IPS-18c (cell line): Measurements from ENCODE around the gene CYS1.
"Not testable (repeated sequence)": the region's sequence is repeated elsewhere in the genome, so short reads cannot be mapped to it uniquely, and the experiment has no call there.

Experiments used
- H3K4me3 ChIP-seq: 2 replicates; pipeline ENCODE4 v1.7.0; 2013; ENCODE audit warnings: low read depth, mild to moderate bottlenecking, low read length, moderate library complexity; ENCODE audit not compliant: insufficient read depth
- H3K9me3 ChIP-seq: one replicate; pipeline ENCODE4 v1.6.1; 2013; ENCODE audit warnings: mild to moderate bottlenecking, low read length, moderate library complexity; ENCODE audit not compliant: control insufficient read depth, insufficient read depth

Gene CYS1, protein sequence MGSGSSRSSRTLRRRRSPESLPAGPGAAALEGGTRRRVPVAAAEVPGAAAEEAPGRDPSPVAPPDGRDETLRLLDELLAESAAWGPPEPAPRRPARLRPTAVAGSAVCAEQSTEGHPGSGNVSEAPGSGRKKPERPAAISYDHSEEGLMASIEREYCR

DNA sequence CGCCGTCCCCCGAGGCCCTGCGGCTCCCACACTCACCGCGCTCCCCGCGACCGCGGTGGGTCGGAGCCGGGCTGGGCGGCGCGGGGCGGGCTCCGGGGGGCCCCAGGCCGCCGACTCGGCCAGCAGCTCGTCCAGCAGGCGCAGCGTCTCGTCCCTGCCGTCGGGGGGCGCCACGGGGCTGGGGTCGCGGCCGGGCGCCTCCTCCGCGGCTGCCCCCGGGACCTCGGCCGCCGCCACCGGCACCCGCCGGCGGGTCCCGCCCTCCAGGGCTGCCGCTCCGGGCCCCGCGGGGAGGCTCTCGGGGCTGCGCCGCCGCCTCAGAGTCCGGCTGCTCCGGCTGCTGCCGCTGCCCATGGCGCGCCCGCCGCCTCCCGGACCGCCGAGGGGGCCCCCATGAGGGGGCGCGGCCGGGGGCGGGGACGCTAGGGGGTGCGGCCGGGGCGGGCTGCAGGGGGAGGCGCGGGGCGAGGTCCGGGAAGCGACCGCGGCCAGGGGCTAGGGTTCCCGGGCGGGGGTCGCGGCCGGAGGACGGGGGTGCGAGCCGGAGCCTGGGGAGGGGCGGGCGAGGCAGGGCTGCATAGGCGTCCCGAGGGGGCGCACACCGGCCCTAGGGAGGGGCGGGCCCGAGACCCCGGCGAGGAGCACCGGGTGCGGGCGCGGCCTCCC, at the start of gene CYS1:
CYS1 (minus strand) TSS at position 542 of the 666 bp plus-strand sequence; CDS start at position 354, 188 bp downstream.
- Histone ChIP-seq H3K4me3 (peak within 1 kb of the TSS; percentile 55), H3K9me3 (no peaks in the 10 kb centered on the region)

DNA sequence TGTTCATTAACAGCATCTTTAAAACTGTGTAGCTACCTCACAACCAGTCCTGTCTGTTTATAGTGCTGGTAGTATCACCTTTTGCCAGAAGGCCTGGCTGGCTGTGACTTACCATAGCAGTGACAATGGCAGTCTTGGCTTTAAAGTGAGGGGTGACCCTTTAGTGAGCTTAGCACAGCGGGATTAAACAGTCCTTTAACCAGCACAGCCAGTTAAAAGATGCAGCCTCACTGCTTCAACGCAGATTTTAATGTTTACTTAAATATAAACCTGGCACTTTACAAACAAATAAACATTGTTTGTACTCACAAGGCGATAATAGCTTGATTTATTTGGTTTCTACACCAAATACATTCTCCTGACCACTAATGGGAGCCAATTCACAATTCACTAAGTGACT, 49.3 kb upstream of the CYS1 start:
- Histone ChIP-seq H3K9me3 (peaks cover 3% of the 10 kb centered on the region), H3K4me3 (no peak overlapping the region)

DNA sequence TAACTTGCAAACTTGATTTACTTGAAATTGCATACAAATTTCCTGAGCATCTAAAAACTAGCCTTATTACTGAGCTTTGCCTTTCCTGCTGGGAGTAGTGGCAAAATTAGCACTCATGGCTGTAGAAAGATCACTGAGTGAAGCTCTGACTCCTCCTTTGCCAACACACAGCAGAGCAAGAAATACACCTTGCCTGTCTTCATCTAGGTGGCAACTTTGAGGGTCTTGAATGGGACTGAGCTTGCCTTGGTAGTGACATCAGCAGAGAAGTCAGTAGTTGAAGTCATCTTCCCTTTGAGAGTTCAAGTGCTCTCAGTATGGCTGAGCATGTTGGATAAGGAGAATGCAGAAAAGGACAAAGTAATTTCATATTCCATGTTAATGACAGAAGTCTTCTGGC, 48.2 kb upstream of the CYS1 start:
- Histone ChIP-seq H3K4me3 (no peak overlapping the region), H3K9me3 (peaks cover 3% of the 10 kb centered on the region)

GRCh38 chr2:10126632-10127026, 46.4 kb upstream of the CYS1 start:
- Histone ChIP-seq H3K4me3 (no peak overlapping the region), H3K9me3 (peaks cover 3% of the 10 kb centered on the region)

GRCh38 chr2:10125842-10126631, 45.8 kb upstream of the CYS1 start:
- H3K9me3 ChIP-seq, result peaks cover 3% of the 10 kb centered on the region
- no peak overlapping the region for H3K4me3 ChIP-seq

DNA sequence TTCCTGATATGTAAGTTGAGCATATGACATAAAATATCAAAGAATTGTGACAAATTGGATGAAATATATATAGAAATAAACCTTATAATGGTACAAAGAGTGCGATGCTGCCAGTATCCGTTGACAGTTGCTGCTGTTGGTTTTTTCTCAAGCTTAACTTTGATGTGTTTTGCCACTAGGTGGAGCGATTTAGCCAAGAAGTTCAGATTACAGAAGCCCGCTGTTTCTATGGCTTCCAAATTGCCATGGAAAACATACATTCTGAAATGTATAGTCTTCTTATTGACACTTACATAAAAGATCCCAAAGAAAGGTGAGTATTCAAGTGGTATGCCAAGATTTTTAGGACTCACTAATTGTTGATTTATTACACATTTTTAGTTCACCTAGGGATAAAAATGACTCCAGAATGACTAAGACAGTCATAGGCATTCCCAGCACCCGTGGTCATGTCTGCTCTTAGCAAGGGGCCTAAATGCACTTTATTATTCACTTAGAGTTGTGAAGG, 44.4 kb upstream of the CYS1 start:
- Histone ChIP-seq H3K9me3 (peaks cover 3% of the 10 kb centered on the region), H3K4me3 (no peak overlapping the region)

DNA sequence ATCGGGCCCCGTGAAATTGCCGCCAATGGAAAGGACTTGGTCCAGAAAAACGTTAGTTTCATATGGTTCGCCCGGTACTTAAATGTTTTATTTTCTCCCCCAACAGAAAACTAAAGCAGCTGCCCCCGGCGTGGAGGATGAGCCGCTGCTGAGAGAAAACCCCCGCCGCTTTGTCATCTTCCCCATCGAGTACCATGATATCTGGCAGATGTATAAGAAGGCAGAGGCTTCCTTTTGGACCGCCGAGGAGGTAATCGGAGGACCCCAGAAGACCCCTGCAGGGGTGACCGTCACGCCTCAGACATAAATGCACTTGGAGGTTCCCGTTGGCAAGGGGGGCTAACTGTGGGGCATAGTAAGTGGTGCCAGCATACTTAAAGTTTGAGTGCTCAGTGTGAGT, 43.1 kb upstream of the CYS1 start:
- Histone ChIP-seq H3K4me3 (peak overlapping the region; percentile 89), H3K9me3 (peaks cover 3% of the 10 kb centered on the region)

- Histone ChIP-seq H3K4me3 (peak within 1 kb of the TSS; percentile 89), H3K9me3 (peaks cover 3% of the 10 kb centered on the region)
Observed at GRCh38 chr2:10122500-10123280, 42.5 kb upstream of the CYS1 start, which contains the start of gene RRM2. TSS of gene RRM2 (plus strand) at chr2:10122739. CDS start at chr2:10122799, 60 bp downstream.

DNA sequence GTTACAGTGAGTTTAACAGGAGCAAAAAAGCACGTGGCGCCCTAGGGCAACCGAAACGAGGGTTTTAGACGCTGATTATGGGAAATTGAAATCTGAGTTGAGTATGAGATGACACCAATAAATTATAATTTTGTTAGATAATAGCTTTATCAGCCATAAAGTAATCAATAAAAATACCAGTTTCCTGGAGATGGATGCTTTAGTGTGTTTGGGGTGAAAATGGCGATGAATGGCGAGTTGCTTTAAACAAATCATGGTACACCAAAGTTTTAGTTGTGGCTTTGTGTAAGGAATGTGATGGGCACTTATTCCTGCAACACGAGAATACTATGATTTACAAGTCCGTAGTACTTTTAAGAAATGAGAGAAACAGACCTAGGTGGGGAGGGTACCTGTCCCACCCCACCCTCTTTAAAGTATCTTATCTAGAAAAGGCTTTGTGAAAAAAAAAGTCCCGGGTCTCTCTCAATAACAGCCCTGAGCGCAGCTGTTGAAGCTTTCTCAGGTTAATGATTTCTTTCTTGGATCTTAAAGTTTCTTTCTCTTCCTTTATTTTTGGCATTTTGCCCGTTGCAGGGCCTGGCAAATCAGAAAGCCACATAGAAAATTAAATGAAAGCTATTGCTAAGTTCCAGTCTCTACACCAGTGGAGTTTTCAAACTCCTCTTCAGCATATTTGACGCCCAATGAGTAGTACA, 40.8 kb upstream of the CYS1 start:
- Histone ChIP-seq H3K9me3 (peaks cover 3% of the 10 kb centered on the region), H3K4me3 (peak overlapping the region; percentile 89)

GRCh38 chr2:10120158-10120876, 40.1 kb upstream of the CYS1 start:
- peak overlapping the region; percentile 89 for H3K4me3 ChIP-seq

DNA sequence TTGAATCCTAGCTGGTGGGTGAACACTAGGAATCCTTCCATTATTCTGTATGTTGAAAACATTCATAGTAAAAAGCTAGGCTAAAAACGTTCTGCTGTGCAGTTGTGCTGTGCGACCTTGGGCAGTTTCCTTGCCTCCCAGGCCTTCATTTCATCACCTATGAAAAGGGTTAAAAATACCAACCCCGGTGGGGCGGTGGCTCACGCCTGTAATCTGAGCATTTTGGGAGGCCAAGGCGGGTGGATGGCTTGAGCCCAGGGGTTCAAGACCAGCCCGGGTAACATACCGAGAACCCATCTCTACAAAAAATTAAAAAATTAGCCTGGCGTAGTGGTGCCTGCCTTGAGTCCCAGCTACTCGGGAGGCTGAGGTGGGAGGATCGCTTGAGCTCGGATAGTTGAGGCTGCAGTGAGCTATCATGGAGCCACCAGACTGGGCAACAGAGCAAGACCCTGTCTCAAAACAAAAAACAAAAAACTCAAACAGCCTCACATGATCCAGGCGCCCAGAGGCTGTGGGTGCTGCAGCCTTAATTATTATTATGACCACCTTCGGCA, 39.5 kb upstream of the CYS1 start:
- Histone ChIP-seq H3K9me3 (no peaks in the 10 kb centered on the region), H3K4me3 (no peak overlapping the region)

More at GRCh38 chr2:10120158-10120876, 40.1 kb upstream of the CYS1 start:
- H3K9me3 ChIP-seq, result peaks cover 1% of the 10 kb centered on the region

- Histone ChIP-seq H3K9me3 (no peaks in the 10 kb centered on the region), H3K4me3 (no peak overlapping the region)
Observed at GRCh38 chr2:10119027-10119325, 38.8 kb upstream of the CYS1 start.

GRCh38 chr2:10109311-10109710, 29.1 kb upstream of the CYS1 start:
- no peak overlapping the region for H3K4me3 ChIP-seq

DNA sequence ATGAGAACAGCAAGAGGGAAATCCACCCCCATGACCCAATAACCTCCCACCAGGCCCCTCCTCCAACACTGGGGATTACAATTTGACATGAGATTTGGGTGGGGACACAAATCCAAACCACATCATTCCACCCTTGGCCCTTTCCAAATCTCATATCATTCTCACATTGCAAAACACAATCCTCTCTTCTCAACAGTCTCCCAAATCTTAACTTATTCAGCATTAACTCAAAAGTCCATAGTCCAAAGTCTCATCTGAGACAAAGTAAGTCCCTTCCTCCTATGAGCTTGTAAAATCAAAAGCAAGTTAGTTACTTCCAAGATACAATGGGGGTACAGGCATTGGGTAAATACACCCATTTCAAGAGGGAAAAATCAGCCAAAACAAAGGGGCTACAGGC, 24.7 kb upstream of the CYS1 start:
- not testable (repeated sequence) for H3K9me3 ChIP-seq, H3K4me3 ChIP-seq

More at GRCh38 chr2:10109311-10109710, 29.1 kb upstream of the CYS1 start:
- peaks cover 2% of the 10 kb centered on the region for H3K9me3 ChIP-seq

GRCh38 chr2:10103179-10103578, 23.0 kb upstream of the CYS1 start:
- H3K4me3 ChIP-seq, result no peak overlapping the region
- peaks cover 2% of the 10 kb centered on the region for H3K9me3 ChIP-seq

GRCh38 chr2:10101491-10101890, 21.3 kb upstream of the CYS1 start:
- peaks cover 2% of the 10 kb centered on the region for H3K9me3 ChIP-seq

More at GRCh38 chr2:10101491-10101890, 21.3 kb upstream of the CYS1 start:
- H3K4me3 ChIP-seq, result no peak overlapping the region
